Myocyte (in vitro differentiated cells): ENCODE measurements around the gene C1orf159. TPM values are rescaled to one million over a fixed set of nuclear protein-coding genes. Genes with fewer than 3 reads are reported as not detected.

Experiments
- DNase-seq: peaks from one replicate; pipeline ENCODE4 v3.0.0-alpha.2; 2012; ENCODE audit warnings: low read depth
- total RNA-seq: library from RNA; depleted of rRNA; stranded (reverse); fragments of >200 nt; gene quantifications from 2 replicates; pipeline ENCODE4 v1.2.3, GENCODE V29; 2014

C1orf159 gene
- total RNA-seq, 1 donor from 2014 or later: 10.0 TPM

- no peak for DNase-seq
Measured at GRCh38 chr1:1092894-1093609, 22.8 kb downstream of the C1orf159 start.

DNA sequence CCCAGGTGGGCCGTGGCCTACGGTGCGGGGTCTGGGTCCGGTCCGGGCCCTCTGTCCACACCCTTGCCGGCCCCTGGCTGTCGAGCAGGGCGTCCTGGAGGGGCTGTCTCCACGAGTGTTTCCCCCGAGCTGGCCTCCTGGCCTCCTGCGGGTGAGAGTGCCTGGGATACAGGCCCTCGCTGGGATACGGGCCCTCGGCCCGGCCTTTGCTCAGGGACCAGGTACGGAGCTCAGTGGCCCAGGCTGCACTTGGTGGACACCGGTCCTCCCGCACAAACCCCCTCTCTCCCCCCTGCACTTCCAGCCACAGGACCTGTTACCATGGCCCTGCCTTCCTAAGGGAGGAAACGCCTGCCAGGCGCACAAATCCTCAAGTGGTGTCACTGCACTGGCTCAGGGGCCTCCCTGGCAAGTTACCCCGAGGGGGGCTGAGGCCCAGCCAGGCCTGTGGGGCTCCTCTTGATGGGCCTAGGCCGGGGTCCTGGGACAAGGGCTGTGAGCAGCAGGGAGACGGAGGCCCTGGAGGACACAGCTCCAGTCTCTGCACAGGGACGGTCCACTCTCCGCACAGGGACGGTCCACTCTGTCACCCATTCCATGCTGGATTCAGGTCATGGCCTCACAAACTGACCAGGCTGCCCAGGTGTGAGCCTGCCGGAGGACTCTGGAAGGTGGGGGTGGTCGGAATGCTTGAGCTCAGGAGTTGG, 23.6 kb downstream of the C1orf159 start:
- no peak for DNase-seq

DNA sequence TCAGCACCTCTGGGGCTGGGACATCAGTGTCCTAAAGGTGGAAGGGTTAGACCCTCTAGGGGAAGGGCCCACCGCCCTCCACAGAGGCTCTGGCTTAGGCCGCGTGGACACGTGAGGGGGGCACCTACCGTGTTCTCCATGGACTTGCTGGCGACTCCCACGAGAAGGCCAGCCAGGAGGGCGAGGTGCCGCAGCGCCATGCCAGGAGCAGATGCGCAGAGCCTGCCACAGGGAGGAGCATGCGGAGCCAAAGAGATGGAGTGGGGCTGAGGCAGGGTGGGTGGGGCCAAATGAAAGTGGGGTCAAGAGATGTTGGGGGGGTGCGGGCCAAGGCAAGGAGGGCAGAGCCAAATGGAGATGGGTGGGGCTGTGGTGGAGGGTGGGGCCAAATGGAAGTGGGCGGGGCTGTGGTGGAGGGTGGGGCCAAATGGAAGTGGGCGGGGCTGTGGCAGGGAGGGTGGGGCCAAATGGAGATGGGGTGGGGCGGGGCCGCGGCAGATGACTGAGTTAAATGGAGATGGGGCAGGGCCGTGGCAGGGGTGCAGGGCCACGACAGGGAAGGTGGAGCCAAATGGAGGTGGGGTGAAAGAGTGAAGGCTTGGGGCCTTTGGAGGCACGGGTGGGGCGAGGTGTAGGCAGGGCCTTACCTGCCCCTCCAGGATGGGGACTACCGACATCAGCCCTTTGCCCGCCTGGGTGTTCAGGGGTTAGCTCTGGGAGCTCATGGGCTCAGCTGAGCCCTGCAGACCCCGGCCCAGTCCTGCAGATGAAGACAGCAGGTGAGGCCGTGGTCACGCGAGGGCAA, 24.3 kb downstream of the C1orf159 start:
- DNase-seq: no peak

DNA sequence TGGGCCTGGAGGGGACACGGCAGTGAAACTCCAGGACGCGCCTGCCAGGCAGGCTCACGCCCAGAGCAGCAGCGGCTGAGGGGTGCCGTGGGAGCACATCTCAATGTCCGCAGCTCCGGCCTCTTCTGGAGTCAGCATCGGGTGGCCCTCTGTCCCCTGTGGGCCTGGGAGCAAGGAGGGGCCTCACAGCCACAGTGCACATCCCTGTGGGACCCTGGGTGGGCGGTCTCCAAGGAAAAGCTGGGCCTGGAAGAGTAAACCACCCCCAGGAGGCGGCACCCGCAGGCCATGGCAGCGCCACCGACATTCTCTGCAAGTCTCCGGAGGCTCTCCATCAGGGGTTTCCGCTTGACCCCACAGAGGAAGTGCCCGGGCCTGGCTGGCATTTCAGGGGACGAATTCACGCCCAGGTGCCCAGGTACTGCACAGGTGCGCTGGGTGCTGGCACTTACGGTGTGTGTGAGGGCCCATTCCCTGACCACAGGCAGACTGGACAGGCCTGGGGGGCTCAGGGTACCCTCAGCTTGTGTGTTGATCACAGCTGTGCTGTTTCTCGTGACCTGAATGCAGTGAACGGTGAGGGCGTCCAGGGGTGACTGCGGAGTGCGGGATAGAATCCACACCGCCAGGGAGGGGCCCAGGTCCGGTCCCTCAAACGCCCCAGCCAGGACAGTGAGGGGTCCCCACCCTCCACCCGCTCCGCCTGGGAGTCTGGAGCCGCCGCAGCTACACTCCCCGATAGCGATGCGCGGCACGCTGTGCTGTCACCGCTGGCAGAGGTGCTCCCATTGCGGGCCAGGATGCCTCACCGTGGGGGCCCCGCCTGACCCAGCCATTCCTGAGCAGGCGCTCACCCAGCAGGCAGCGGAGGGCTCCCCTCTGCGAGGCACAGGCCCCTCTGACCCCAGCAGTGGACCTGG, 25.2 kb downstream of the C1orf159 start:
- no peak for DNase-seq

- no peak for DNase-seq
Measured at GRCh38 chr1:1089731-1090423, 26.0 kb downstream of the C1orf159 start.

GRCh38 chr1:1088801-1089680, 26.8 kb downstream of the C1orf159 start:
- no peak for DNase-seq

DNA sequence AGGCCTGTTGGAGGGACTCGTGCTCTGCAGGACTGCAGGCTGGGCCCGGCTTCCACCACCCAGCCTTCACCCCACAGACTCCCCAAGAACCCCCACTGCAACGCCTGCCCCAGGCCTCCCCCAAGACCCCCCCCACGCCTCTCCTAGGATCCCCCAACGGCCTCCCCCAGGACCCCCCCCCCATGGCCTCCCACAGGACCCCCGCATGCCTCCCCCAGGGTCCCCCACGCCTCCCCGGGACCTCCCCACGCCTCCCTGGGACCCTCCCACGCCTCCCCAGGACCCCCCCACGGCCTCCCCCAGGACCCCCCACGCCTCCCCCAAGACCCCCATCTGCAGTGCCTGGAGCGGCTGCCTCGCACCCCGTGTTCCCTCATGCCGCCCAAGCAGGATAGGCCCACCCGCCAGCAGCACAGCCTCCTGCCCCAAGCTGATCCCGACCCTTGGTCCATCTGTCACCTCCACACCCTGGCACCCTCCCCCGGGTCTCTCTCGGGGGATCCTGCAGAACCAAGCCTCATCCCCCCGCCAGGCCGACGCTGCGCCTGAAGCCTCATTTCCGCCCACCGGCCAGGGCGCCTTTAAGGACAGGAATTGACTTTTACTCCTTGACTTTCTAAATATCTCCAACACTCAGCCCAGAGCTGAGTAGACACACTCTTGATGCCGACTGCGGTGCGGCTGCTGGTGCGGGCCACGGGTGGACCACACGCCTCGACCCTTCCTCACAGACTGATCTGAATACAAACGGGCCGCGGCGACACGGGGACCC, 27.7 kb downstream of the C1orf159 start:
- no peak for DNase-seq

GRCh38 chr1:1087351-1088028, 28.4 kb downstream of the C1orf159 start:
- no peak for DNase-seq

DNA sequence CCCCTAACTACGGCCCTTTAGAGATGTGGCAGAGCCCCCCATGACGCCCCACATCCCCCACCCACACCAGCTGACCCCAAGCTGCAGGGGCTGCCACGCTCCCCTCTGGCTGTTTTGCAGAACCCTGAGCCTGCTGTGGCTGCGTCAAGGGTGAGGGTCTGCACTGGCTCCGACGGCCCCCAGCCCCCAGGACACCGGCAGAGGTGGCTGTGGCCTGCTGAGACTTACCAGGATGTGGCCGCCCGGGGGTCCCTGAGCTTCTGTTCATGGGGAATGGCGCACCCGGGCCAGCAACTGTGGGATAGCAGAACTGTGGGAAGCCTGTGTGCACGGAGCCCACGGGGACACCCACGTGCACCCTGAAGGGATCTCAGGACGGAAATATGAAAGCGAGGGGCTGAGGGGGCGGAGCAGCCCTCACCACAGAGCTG, 29.0 kb downstream of the C1orf159 start:
- DNase-seq: no peak

DNA sequence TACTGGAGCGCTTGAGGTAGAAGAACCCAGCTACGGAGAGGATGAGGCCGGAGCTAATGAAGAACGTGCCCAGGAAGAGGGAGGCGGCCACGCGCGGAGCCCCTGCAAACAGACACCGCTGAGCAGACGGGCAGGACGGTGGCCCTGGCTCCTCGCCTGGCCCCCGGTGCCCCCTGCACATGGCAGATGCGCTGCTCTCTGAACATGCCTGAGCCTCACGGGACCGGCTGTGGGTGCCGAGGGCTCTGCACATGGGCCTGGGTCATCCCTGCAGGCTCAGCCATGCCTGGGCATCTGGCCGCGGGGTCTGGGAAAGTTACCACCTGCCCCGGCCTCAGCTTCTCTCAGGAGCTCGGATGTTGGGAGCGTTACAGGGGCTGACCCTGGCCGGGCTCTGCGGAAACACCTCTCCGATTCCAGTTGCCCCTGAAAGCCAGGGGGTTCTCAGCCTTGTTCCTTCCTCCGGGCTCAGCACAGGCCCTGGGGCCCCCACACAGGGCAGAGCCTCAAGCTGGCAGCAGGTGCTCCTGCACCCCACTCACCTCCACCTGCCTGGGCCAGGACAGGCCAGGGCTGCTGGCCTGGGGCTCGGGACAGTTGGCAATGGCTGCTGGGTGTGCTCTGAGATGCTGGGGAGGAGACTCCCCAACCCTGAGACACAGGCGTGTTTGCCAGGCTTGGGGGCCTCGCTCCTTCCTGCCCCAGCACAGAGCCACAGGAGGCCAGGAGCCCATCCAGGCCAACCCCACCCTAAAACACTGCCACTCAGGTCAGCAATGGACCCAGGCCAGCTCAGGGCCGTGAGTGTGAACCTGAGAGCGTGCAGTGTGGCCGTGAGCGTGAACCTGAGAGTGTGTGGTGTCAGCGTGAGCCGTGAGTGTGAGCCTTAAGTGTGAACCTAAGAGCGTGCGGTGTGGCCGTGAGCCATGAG, 29.7 kb downstream of the C1orf159 start:
- DNase-seq: no peak

DNA sequence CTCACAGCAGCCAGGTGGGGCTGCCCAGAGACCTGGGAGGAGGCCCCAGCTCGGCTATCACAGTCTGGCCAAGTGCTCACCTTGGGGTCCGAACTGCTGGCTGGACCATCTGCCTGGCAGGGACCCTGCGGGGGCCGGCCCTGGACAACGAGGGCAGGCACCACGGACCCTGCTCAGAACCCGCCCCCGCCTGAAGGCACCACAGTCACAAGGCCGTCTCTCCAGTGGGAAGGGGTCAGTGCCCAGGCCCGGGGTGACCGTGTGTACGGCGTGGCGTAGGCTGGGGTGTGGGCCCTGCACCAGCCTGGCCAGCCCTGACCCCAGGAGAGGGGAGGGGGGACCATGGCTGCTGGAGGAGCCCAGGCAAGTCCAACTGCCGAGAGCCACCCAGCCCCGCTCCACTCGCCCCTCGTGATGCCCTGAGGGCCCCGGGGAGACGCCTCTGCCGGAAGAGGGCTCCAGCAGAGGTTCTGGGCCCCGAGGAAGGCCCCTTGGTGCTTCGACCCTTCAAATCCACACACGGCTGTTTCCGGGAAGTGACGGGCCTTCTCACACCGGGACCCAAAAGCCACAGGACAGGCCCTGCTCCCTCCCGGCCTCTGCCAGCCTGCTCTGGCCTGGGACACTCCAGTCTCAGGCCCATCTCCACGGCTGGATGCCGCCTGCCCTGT, 30.6 kb downstream of the C1orf159 start:
- DNase-seq: no peak

- no peak for DNase-seq
Measured at GRCh38 chr1:1084372-1085170, 31.3 kb downstream of the C1orf159 start.

GRCh38 chr1:1083416-1084371, 32.2 kb downstream of the C1orf159 start:
- DNase-seq: no peak

- no peak for DNase-seq
Measured at GRCh38 chr1:1082776-1083415, 33.0 kb downstream of the C1orf159 start.
